OCI-LY7 (cell line): ENCODE measurements around the gene MED26. TPM values are rescaled to one million over a fixed set of nuclear protein-coding genes. Genes with fewer than 3 reads are reported as not detected.

ENCODE experiments used
- BruUV-seq: library from RNA; stranded (reverse); fragments of 400-500 nt; replicated peaks from 2 replicates; lab custom pipeline; 2021; lab: Mats Ljungman, UMichigan
- CTCF ChIA-PET: fragments of 300-600 bp; sonication (Branson Sonifier 250); formaldehyde crosslinking; loops from one replicate; lab custom pipeline; 2022; ENCODE audit warnings: antibody characterized with exemption; ENCODE audit not compliant: unreplicated experiment; lab: Charles Lee
- POLR2A ChIA-PET: fragments of 300-600 bp; sonication (Branson Sonifier 250); formaldehyde crosslinking; loops from one replicate; lab custom pipeline; 2022; ENCODE audit warnings: antibody characterized with exemption; lab: Charles Lee
- DNase-seq: peaks from one replicate; pipeline ENCODE4 v3.0.0-alpha.2; 2015; ENCODE audit warnings: low spot score
- H2AFZ ChIP-seq: fragments of 200-600 bp; sonication (generic), shearing (Covaris generic); 2 replicates; pipeline ENCODE4 v1.6.1; 2014; ENCODE audit warnings: mild to moderate bottlenecking, antibody characterized with exemption, low read length, moderate library complexity
- H3K27ac ChIP-seq: fragments of 200-600 bp; sonication (generic); 2 replicates; pipeline ENCODE4 v1.5.1; 2014; ENCODE audit warnings: mixed run types, low read depth, mild to moderate bottlenecking, moderate library complexity, low read length, inconsistent platforms; ENCODE audit not compliant: poor library complexity, severe bottlenecking
- H3K36me3 ChIP-seq: fragments of 200-600 bp; sonication (generic); 2 replicates; pipeline ENCODE4 v1.6.1; 2014; ENCODE audit warnings: mild to moderate bottlenecking, antibody characterized with exemption, low read length, moderate library complexity, mixed read lengths; ENCODE audit not compliant: insufficient read depth
- H3K4me1 ChIP-seq: fragments of 200-600 bp; sonication (generic); 2 replicates; pipeline ENCODE4 v1.5.1; 2014; ENCODE audit warnings: mild to moderate bottlenecking, low read length; ENCODE audit not compliant: insufficient read depth, poor library complexity, severe bottlenecking
- H3K4me2 ChIP-seq: fragments of 200-600 bp; sonication (generic); 2 replicates; pipeline ENCODE4 v1.6.1; 2014; ENCODE audit warnings: mild to moderate bottlenecking, low read length
- H3K4me3 ChIP-seq: fragments of 200-600 bp; sonication (generic); 2 replicates; pipeline ENCODE4 v1.5.1; 2014; ENCODE audit warnings: mild to moderate bottlenecking, low read depth, low read length; ENCODE audit not compliant: poor library complexity, severe bottlenecking
- H3K79me2 ChIP-seq: fragments of 200-600 bp; sonication (generic); 2 replicates; pipeline ENCODE4 v1.6.1; 2016; ENCODE audit warnings: low read depth, mild to moderate bottlenecking, low read length, moderate library complexity, mixed read lengths; ENCODE audit not compliant: insufficient read depth
- H3K9me2 ChIP-seq: fragments of 200-600 bp; sonication (generic); 2 replicates; pipeline ENCODE4 v1.6.1; 2016; ENCODE audit warnings: mild to moderate bottlenecking, low read length, mixed read lengths; ENCODE audit not compliant: insufficient read depth
- H3K9me3 ChIP-seq: fragments of 200-600 bp; sonication (generic); 2 replicates; pipeline ENCODE4 v1.6.1; 2014; ENCODE audit warnings: mild to moderate bottlenecking, mixed run types, low read length, mixed read lengths
- H4K20me1 ChIP-seq: fragments of 200-600 bp; sonication (generic); 2 replicates; pipeline ENCODE4 v1.6.1; 2014; ENCODE audit warnings: mild to moderate bottlenecking, antibody characterized with exemption, low read length, moderate library complexity, mixed read lengths; ENCODE audit not compliant: insufficient read depth
- CTCF ChIP-seq: fragments of 200-600 bp; sonication (generic); conservative IDR thresholded peaks from 2 replicates; pipeline ENCODE4 v1.5.1; 2014; ENCODE audit warnings: mild to moderate bottlenecking, antibody characterized with exemption, low read length, moderate library complexity, mixed read lengths
- EZH2phosphoT487 ChIP-seq: fragments of 200-600 bp; sonication (generic); IDR thresholded peaks from 2 replicates; pipeline ENCODE4 v1.6.1; 2018; ENCODE audit warnings: low read depth, borderline replicate concordance, mild to moderate bottlenecking, mixed run types, antibody characterized with exemption, low read length, moderate library complexity, mixed read lengths
- intact Hi-C: fragments of 100-400 bp; cut with micrococcal nuclease; formaldehyde crosslinking; loops from one replicate; pipeline ENCODE4 v1.10.0; 2022; ENCODE audit not compliant: unreplicated experiment
- total RNA-seq, 2 experiments: library from RNA; depleted of rRNA in 1 of 2; stranded (reverse); fragments of >200 nt in 1 of 2; shearing (Covaris generic) in 1 of 2; gene quantifications; 2 replicates each; pipeline ENCODE4 v1.2.3, GENCODE V29; 2014 to 2022

MED26 gene
- total RNA-seq, 2 experiments from 2014 or later = 19.4 to 26.8 TPM

- H3K9me3 ChIP-seq = no peaks in the 10 kb centered on the region
- no peaks in the 10 kb centered on the region for H3K9me2 ChIP-seq
- H3K79me2 ChIP-seq = peaks cover 57% of the 10 kb centered on the region
- peaks cover 29% of the 10 kb centered on the region for H3K4me1 ChIP-seq
- no peak overlapping the region for H2AFZ ChIP-seq
- H3K4me3 ChIP-seq = peak overlapping the region; percentile 96
- peaks cover 51% of the 10 kb centered on the region for H3K36me3 ChIP-seq
- TF ChIP-seq EZH2phosphoT487 (no peak), CTCF (no peak)
- intact Hi-C loops = no loop called here
- CTCF ChIA-PET = no interaction called here
- peak overlapping the region; percentile 83 for H3K27ac ChIP-seq
- BruUV-seq = TSS peak; percentile 58
- H4K20me1 ChIP-seq = peaks cover 21% of the 10 kb centered on the region
- H3K4me2 ChIP-seq = peak overlapping the region; percentile 100
- DNase-seq = no peak
- POLR2A ChIA-PET = interaction anchor here (0.6 to 1.0 kb wide), 4 partner anchors 59 to 218 kb away, joined by 3 to 5 read pairs (median 3); no protein-coding TSS in a partner anchor
Observed at GRCh38 chr19:16659464-16659831, 31.4 kb upstream of the MED26 start.

DNA sequence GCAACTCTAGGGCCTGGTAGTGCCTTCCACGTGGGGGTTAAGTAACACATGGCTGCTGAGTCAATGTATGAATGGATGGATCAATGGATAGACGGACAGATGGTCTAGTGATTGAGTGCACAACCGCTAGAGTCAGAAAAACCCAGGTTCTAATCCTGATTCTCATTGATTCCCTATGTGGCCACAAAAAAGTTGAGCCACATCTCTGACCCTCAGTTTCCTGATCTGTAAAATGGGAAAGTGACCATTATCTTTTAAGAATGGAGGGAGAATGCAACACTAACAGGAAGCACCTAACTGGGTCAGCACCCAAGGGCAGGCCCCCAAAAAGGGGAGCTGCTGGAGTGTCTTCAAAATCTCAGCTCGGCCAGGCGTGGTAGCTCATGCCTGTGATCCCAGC, 29.4 kb upstream of the MED26 start:
- ChIA-PET CTCF (no interaction called here), POLR2A (interaction anchor here (0.6 kb wide), 1 partner anchor 73 kb away, joined by 4 read pairs; no protein-coding TSS in a partner anchor)
- no peak overlapping the region for H2AFZ ChIP-seq
- intact Hi-C loops = no loop called here
- no peak overlapping the region for H3K27ac ChIP-seq
- TF ChIP-seq EZH2phosphoT487 = no peak
- no peak for TF ChIP-seq CTCF
- no peak overlapping the region for H3K4me2 ChIP-seq
- H3K9me2 ChIP-seq = no peaks in the 10 kb centered on the region
- peaks cover 21% of the 10 kb centered on the region for H4K20me1 ChIP-seq
- H3K4me1 ChIP-seq = peaks cover 20% of the 10 kb centered on the region
- peaks cover 52% of the 10 kb centered on the region for H3K79me2 ChIP-seq
- no peaks in the 10 kb centered on the region for H3K9me3 ChIP-seq
- peaks cover 72% of the 10 kb centered on the region for H3K36me3 ChIP-seq
- H3K4me3 ChIP-seq = no peak overlapping the region
- BruUV-seq = no TSS peak
- DNase-seq = no peak

- ChIA-PET POLR2A (no interaction called here), CTCF (no interaction called here)
- H4K20me1 ChIP-seq = peaks cover 21% of the 10 kb centered on the region
- H3K4me1 ChIP-seq = peaks cover 19% of the 10 kb centered on the region
- peaks cover 88% of the 10 kb centered on the region for H3K36me3 ChIP-seq
- H3K4me3 ChIP-seq = no peak overlapping the region
- no peak overlapping the region for H2AFZ ChIP-seq
- TF ChIP-seq EZH2phosphoT487 (no peak), CTCF (no peak)
- H3K4me2 ChIP-seq = no peak overlapping the region
- H3K27ac ChIP-seq = no peak overlapping the region
- peaks cover 44% of the 10 kb centered on the region for H3K79me2 ChIP-seq
- BruUV-seq = no TSS peak
- DNase-seq = no peak
- intact Hi-C loops = no loop called here
- no peaks in the 10 kb centered on the region for H3K9me3 ChIP-seq
- H3K9me2 ChIP-seq = no peaks in the 10 kb centered on the region
Observed at GRCh38 chr19:16655727-16656126, 27.7 kb upstream of the MED26 start.
